Colonic mucosa (tissue), 4 donors: ENCODE results near the gene LRP1B. TPM values are rescaled to one million over a fixed set of nuclear protein-coding genes. Genes with fewer than 3 reads are reported as not detected.

Experiments used
- DNase-seq: peaks from one replicate; pipeline ENCODE4 v3.0.0-alpha.2; 2020
- H3K27ac ChIP-seq: fragments of 200-600 bp; one replicate; pipeline ENCODE4 v1.8.0; 2021
- H3K27me3 ChIP-seq: fragments of 200-600 bp; one replicate; pipeline ENCODE4 v1.8.0; 2021
- H3K36me3 ChIP-seq: fragments of 200-600 bp; one replicate; pipeline ENCODE4 v1.8.0; 2021
- H3K4me1 ChIP-seq: fragments of 200-600 bp; one replicate; pipeline ENCODE4 v1.8.0; 2021; ENCODE audit warnings: mild to moderate bottlenecking
- H3K4me3 ChIP-seq: fragments of 200-600 bp; one replicate; pipeline ENCODE4 v1.8.0; 2021
- H3K9ac ChIP-seq, 2 donors: one replicate each; pipeline ENCODE4 v1.7.0; 2013; ENCODE audit warnings: control low read depth in 2 of 2, low read depth in 2 of 2, low read length in 2 of 2
- H3K9me3 ChIP-seq: fragments of 200-600 bp; one replicate; pipeline ENCODE4 v1.8.0; 2021
- intact Hi-C: fragments of 100-400 bp; cut with DNase I; formaldehyde crosslinking; loops from one replicate; pipeline ENCODE4 v1.14.1; 2022
- total RNA-seq, 2 donors: library from RNA; stranded (reverse); fragmentation: NEBNext Ultra II Directional in 1 of 2; extraction: Animal tissue kit (Norgen Biotek cat#: 25700) in 1 of 2; gene quantifications; one replicate each; pipeline ENCODE4 v1.2.1, GENCODE V29; 2021
- TF ChIP-seq, protein P1 (sequence below): fragments of 200-600 bp; IDR thresholded peaks from one replicate; pipeline ENCODE4 v1.8.0; 2022; ENCODE audit warnings: antibody characterized with exemption, mild to moderate bottlenecking
- donor health status: healthy.
- donor health status: DM: no; HTN: no; CAD: no.
- donor health status: DM: no; HTN: no; CAD: no.

LRP1B gene
- total RNA-seq, 2 donors from 2014 or later, result 0.10 to 0.19 TPM

DNA sequence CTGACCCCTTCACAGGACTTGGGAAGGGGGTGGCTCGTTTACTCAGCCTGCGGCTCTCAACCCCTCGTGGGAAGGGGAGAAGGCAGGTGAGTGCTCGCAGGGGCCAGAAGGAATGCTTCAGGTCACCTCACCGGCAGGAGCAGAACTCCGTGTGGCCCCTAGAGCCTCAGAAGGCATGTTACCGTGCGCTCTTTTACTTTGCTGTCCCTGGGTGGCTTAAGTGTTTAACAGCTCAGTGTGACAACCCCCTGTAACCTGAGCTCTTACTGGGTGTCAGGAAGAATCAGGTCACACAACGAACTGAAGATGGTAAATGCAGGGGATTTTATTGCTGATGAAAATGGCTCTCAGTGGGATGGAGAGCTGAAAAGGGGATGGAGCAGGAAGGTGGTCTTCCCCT is 1235.4 kb downstream of the LRP1B start:
- no peak for DNase-seq
- TF ChIP-seq, protein P1, sequence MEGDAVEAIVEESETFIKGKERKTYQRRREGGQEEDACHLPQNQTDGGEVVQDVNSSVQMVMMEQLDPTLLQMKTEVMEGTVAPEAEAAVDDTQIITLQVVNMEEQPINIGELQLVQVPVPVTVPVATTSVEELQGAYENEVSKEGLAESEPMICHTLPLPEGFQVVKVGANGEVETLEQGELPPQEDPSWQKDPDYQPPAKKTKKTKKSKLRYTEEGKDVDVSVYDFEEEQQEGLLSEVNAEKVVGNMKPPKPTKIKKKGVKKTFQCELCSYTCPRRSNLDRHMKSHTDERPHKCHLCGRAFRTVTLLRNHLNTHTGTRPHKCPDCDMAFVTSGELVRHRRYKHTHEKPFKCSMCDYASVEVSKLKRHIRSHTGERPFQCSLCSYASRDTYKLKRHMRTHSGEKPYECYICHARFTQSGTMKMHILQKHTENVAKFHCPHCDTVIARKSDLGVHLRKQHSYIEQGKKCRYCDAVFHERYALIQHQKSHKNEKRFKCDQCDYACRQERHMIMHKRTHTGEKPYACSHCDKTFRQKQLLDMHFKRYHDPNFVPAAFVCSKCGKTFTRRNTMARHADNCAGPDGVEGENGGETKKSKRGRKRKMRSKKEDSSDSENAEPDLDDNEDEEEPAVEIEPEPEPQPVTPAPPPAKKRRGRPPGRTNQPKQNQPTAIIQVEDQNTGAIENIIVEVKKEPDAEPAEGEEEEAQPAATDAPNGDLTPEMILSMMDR, result no peak
- H3K27me3 ChIP-seq, result no peaks in the 10 kb centered on the region
- H3K36me3 ChIP-seq, result no peaks in the 10 kb centered on the region
- H3K27ac ChIP-seq, result no peak overlapping the region
- no peak overlapping the region for H3K9ac ChIP-seq
- intact Hi-C loops, result no loop called here
- no peak overlapping the region for H3K4me3 ChIP-seq
- no peaks in the 10 kb centered on the region for H3K4me1 ChIP-seq
- no peaks in the 10 kb centered on the region for H3K9me3 ChIP-seq

DNA sequence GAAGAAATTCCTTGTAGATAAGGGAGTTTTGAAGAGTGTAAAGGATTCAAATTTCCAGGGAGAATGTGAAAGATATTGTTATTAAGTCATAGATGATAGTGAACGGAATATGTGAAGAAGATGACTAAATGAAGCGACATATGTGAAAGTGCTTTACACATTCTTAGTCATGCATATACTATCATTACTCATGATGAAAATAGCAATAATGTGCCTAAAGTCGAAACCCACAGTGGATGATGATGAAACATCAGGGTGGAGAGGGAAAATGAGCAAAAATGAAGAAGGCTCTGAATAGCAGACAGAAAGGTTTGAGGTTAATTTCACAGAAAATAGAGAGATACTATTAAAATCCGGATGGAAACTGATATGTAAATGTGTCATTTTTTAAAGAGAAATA is 1237.1 kb downstream of the LRP1B start:
- Histone ChIP-seq H3K4me3 (no peak overlapping the region), H3K27ac (no peak overlapping the region), H3K36me3 (no peaks in the 10 kb centered on the region), H3K9me3 (no peaks in the 10 kb centered on the region), H3K9ac (no peak overlapping the region), H3K4me1 (no peaks in the 10 kb centered on the region), H3K27me3 (no peaks in the 10 kb centered on the region)
- intact Hi-C loops, result no loop called here
- TF ChIP-seq, protein P1, result no peak
- no peak for DNase-seq

DNA sequence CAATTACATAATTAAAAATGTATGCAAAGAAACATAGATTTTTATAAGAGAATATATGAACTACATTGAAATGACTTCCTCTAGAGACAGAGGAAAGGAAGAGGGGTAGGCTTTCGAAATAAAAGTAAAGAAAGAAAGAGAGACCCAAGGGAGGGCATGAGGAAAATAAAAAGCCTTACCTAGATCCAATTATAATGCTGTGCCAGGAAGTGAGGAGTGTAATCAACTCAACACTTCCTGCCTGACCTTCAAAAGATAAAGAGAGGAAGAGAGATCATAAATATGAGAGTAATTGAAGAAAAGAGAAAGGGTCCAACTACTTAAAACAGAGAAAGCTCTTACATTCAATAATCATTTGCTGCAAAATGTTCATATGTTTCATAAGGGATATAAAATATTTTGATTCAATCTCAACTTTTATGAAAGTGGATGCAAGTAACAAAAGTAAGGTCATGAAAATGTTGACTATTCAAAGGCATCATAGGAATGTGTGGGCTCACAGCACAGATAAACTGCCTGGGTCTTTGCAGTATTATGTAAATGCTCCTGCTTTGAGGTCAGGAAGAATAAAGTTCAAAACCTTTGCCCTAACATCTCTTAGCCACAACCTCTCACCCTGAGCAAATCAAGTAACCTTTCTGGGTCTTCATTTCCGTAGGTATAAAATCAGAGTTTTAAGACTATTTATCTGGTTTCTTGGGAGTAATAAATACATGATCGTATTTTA is 1237.7 kb downstream of the LRP1B start:
- H3K36me3 ChIP-seq, result no peaks in the 10 kb centered on the region
- H3K9me3 ChIP-seq, result no peaks in the 10 kb centered on the region
- no peak overlapping the region for H3K9ac ChIP-seq
- H3K27ac ChIP-seq, result no peak overlapping the region
- no peak for DNase-seq
- intact Hi-C loops, result no loop called here
- no peaks in the 10 kb centered on the region for H3K4me1 ChIP-seq
- H3K4me3 ChIP-seq, result no peak overlapping the region
- TF ChIP-seq, protein P1, result no peak
- H3K27me3 ChIP-seq, result no peaks in the 10 kb centered on the region

DNA sequence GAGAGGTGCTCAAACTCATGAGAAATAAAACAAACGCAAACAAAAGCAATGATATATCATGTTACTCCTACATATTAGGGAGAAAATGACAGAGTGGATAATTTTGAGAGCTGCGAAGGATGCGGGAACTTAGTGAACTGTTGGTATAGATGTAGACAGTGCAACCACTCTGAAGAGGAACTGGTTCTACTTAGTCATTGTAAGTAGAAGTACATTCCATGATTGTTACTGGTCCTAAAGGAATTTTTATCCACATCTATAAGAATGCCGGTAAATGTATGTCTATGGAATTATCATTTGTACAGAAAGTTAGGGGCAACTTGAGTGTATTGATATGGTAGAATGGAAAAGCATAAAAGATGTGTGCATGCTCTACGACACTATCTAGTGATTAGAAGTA is 1238.4 kb downstream of the LRP1B start:
- Histone ChIP-seq H3K9ac (no peak overlapping the region), H3K9me3 (no peaks in the 10 kb centered on the region), H3K27me3 (no peaks in the 10 kb centered on the region), H3K27ac (no peak overlapping the region), H3K4me3 (no peak overlapping the region), H3K36me3 (no peaks in the 10 kb centered on the region), H3K4me1 (no peaks in the 10 kb centered on the region)
- TF ChIP-seq, protein P1, result no peak
- intact Hi-C loops, result no loop called here
- no peak for DNase-seq

DNA sequence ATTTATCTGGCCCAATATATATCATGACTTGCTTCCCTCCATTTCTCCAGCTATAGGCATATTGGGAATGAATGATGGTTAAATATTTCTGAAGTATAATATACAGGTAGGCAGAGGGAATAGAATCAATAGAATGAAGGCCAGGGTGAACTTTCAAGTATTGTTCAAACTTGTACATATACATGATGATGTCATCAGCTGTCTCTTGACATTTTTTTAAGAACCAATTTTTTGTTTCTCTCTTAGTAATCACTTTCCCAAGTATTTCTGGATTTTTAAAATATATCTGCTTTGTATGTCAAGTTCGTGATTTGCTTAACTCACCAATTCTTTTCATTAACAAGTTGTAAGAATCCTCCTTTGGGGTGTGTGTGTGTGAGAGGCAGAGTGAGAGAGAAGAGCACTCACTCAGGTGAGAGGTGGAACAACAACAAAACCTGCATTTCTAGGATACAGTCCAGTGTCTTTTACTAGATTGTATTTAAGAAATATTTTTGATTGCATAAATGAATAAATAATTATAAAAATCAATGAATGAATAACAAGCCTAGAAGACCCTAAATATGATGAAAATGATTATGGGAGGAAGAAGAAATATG is 1239.1 kb downstream of the LRP1B start:
- intact Hi-C loops, result no loop called here
- Histone ChIP-seq H3K9ac (no peak overlapping the region), H3K4me1 (no peaks in the 10 kb centered on the region), H3K36me3 (no peaks in the 10 kb centered on the region), H3K9me3 (no peaks in the 10 kb centered on the region), H3K4me3 (no peak overlapping the region), H3K27ac (no peak overlapping the region), H3K27me3 (no peaks in the 10 kb centered on the region)
- TF ChIP-seq, protein P1, result no peak
- DNase-seq, result no peak
